Motor neuron (in vitro differentiated cells): ENCODE measurements around the gene MTA1. TPM values are rescaled to one million over a fixed set of nuclear protein-coding genes. Genes with fewer than 3 reads are reported as not detected.
A peak's percentile ranks its signal among the peaks of the same experiment; 100 is the strongest.

Experiments used
- ATAC-seq, 8 experiments: fragments of 200-7000 bp; cut with Tn5 transposase; replicated peaks in 6 of 8; 2 replicates each; pipeline ENCODE4 v1.8.0; 2021; ENCODE audit warnings: mild to moderate bottlenecking in 8 of 8, moderate library complexity in 8 of 8
- H3K27ac ChIP-seq, 2 donors: fragments of 250-450 bp; sonication (Bioruptor Pico); 2 replicates each; pipeline ENCODE4 v1.9.0; 2021; ENCODE audit warnings: antibody characterized with exemption in 2 of 2, mild to moderate bottlenecking in 2 of 2, moderate library complexity in 1 of 2
- H3K4me1 ChIP-seq, 2 donors: fragments of 250-450 bp; sonication (Bioruptor Pico); replicated peaks in 1 of 2; 2 replicates each; pipeline ENCODE4 v1.6.1; 2021; ENCODE audit warnings: antibody characterized with exemption in 2 of 2, mild to moderate bottlenecking in 2 of 2, moderate library complexity in 1 of 2
- H3K4me3 ChIP-seq, 5 donors: fragments of 250-450 bp; sonication (Bioruptor Pico); 2 replicates each; pipeline ENCODE4 v1.9.0; 2021; ENCODE audit warnings: antibody characterized with exemption in 5 of 5, mild to moderate bottlenecking in 5 of 5, moderate library complexity in 4 of 5
- WGBS, 10 experiments: fragments of 450-650 bp; shearing (Covaris generic); methylation state at CpG; one replicate each; pipeline ENCODE4 v1.0.0; 2022; 5-methylcytosine and 5-hydroxymethylcytosine counted together
- in situ Hi-C, 9 experiments: fragments of 400-800 bp; cut with MboI; loops; one replicate each; pipeline ENCODE4 v1.15.0; 2021; ENCODE audit warnings: low sequenced_read_pairs in 9 of 9, low pct_unique_long_range_greater_than_20kb in 2 of 9; ENCODE audit not compliant: unreplicated experiment in 9 of 9
- total RNA-seq, 8 experiments: library from RNA; unstranded; fragments of 300-600 nt; gene quantifications; 2 replicates each; pipeline versions ENCODE4 v1.2.3 to v1.2.4, GENCODE V29; 2022

The MTA1 gene
- total RNA-seq, 8 experiments from 2014 or later = 27.1 to 101 (median 52.4) TPM

GRCh38 chr14:105473033-105473676, 53.5 kb downstream of the MTA1 start:
- H3K4me3 ChIP-seq = peak overlapping the region in 4 of 5 donors; percentile 54 to 98 (median 70)
- 40% methylated on average over 1 of the region's 7 CpGs; no CpG with 5 or more reads in 9 of the 10 experiments for WGBS, 10 experiments
- peak in 1 of 8 experiments; percentile 0 for ATAC-seq
- in situ Hi-C loops = no loop called here
- peak overlapping the region in 1 of 2 donors; percentile 92 for H3K27ac ChIP-seq
- peaks cover 49 to 57% of the 10 kb centered on the region in 2 donors for H3K4me1 ChIP-seq

GRCh38 chr14:105473677-105474482, 54.3 kb downstream of the MTA1 start:
- in situ Hi-C loops = no loop called here
- H3K27ac ChIP-seq = peak overlapping the region; percentile 70 to 92
- peak; percentile 54 to 81 (median 72) for ATAC-seq
- peaks cover 49 to 62% of the 10 kb centered on the region in 2 donors for H3K4me1 ChIP-seq
- peak overlapping the region; percentile 54 to 98 (median 72) for H3K4me3 ChIP-seq
- WGBS, 10 experiments = 0% methylated on average over 1 to 4 of the region's 60 CpGs; no CpG with 5 or more reads in 8 of the 10 experiments

DNA sequence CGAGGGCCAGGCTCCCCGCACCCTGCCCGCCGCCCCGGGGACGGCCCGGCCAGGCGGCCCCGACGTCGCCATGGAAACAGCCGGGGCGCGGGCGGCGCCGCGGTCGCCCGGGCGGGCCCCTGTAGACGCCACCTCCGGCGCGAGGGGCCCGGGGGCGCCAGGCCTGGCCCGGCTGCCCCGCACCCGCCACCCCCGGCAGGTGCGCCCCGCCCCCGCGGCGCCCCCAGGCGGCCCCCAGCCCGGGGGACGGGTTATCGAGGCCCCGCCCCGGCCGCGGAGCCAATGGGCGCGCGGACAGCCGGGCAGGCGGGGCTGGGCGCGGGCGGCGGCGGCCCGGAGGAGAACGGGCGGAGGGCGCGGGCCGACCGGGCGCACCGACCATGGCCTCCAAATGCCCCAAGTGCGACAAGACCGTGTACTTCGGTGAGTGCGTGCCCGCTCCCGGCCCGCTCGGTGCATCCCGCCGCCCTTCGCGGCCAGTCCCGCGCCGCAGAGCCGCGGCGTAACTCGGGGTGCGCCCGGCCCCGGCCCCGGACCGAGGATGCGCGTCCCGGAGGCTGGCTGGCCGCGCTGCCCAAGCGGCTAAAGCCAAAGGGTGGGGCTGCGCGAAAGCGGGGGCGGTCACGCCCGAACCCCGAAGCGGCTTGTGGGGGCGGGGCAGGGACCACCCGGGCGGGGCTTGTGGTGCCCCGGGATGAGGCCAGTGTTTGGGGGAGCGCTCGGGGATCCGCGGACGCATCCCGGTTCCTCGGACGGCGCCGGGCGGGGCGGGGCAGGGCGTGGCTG, 55.0 kb downstream of the MTA1 start, which contains the start of gene CRIP2:
CRIP2 (plus strand) TSS at position 339 of the 786 bp plus-strand sequence; CDS start at position 381, 42 bp downstream.
- Histone ChIP-seq H3K4me3 (peak within 1 kb of the TSS; percentile 54 to 98 (median 72)), H3K27ac (peak within 1 kb of the TSS; percentile 70 to 92), H3K4me1 (peaks cover 49 to 62% of the 10 kb centered on the region in 2 donors)
- in situ Hi-C loops = no loop called here
- no CpG with 5 or more reads among the region's 118 CpGs for WGBS, 10 experiments
- ATAC-seq = peak; percentile 9 to 63 (median 44)

DNA sequence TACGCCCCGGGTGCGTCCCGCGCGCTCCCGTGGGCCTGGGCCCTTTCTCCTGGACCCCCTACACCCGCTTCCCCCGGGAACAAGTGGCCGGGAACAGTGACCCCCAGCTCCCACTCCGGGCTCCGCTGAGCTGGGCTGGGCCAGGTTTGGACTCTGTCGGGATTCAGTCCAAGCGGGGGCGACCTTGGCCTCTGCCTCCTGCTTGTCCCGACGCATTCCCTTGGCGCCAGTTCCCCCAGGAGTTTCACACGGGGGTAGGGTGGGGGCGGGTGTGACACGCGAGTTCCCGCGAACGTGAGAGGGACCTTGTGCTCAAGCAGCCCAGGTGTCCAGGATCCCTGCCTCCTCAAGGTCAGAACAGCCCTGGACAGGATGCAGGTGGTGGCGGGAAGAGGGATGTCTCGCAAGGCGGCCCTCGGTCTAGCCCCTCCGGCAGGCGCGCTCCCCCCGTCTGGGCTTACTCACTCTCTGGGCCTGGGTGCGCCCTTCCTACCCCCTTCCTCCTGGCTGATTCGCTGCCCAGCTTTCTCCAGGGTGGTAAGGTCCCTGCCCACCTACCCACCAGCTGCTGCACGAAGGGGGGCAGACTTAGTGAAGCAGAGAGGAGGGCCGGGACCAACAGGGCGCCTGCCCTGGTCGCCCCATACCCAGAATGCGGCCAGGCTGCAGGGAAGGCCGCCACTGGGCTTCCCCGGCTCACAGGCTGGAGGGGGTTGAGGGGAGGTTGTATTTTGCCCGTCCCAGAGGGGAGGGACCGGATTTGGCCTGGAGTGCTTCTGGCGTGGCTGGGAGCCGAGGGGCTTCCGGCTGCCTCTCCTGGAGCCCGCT, 55.9 kb downstream of the MTA1 start:
- in situ Hi-C loops = no loop called here
- 0 to 6% (median 3%) methylated on average over 2 to 8 of the region's 48 CpGs; no CpG with 5 or more reads in 7 of the 10 experiments for WGBS, 10 experiments
- ATAC-seq = peak in 2 of 8 experiments; percentile 0 to 2
- Histone ChIP-seq H3K4me3 (peak overlapping the region; percentile 54 to 98 (median 72)), H3K27ac (peak overlapping the region in 1 of 2 donors; percentile 92), H3K4me1 (peaks cover 49 to 61% of the 10 kb centered on the region in 2 donors)

DNA sequence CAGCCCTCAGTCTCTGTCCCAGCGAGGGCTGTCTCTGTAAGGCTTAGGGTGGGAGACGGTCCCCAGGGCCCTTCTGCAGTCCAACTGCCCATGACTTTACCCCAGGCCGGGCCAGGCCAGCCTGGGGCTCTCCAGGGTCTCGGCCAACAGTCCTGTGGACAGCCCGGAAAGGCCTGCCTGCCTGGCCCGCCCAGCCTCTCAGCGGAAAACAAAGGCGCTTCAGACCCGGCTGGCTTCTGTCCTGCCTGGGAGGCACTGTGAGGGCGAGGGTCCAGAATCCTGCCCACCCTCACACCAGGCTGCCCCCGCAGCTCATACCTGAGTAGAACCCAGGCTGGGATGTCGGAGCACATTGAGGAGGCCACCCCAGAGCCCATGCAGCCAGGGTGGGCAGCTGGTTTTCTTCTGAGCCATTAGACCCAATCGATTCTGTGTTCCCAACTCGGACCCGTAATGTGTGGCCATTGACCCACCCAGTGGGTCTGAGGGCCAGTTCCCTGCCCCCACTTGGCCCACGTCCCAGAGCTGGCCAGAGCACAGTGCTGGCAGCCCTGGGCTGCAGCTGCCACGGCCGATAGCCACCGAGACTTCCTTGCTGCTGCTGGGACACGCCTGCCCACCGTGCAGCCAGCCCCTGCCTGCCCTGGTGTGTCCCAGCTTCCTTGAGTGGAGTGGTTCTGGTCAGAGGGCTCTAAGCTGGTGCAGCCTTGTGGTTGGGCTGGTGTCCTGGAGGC, 56.6 kb downstream of the MTA1 start:
- 26 to 59% methylated on average over 5 of the region's 21 CpGs; no CpG with 5 or more reads in 8 of the 10 experiments for WGBS, 10 experiments
- peak in 3 of 8 experiments; percentile 0 to 1 (median 0) for ATAC-seq
- Histone ChIP-seq H3K4me1 (peaks cover 48 to 61% of the 10 kb centered on the region in 2 donors), H3K4me3 (peak overlapping the region; percentile 54 to 98 (median 72)), H3K27ac (peak overlapping the region in 1 of 2 donors; percentile 4)
- in situ Hi-C loops = no loop called here

DNA sequence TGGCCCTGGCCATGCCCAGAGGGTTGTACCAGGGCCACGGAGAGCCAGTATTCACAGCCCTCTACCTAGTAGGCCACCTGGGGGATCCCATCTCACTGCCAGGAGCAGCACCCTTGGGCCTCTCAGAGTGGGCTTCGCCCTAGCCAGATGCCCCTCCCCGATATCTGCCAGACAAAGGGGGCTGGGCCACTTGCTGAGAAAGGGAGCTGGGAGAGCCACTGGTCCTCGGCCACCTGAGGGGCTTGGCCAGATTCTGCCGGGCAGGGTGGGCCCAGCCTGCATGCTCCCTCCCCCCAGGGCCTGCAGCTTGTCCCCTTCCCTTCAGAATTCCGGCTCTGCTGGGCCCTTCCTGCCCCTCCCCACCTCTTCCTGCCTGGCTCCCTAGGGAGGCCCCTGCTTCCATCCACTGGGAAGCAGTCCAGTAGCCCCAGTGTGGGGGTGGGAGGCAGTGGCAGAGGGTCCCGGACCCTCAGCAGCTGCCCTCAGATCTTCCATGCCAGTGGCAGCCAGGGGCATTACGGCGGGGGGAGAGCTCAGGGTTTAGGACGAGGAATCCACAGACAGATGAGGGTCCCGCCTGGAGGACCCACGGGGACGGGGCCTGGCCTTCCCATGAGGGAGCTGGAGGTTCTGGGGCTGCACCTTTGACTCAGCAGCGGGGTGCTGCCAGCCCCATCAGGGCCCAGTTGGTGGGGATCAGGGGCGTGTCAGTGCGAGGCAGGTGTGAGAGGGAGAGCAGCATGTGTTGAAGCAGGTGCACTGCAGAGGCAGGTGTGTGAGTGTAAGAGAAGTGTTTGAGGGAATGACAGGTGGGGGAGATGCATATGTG, 57.4 kb downstream of the MTA1 start:
- WGBS, 10 experiments = 48 to 73% (median 58%) methylated on average over 1 to 7 of the region's 16 CpGs; no CpG with 5 or more reads in 6 of the 10 experiments
- in situ Hi-C loops = no loop called here
- no peak for ATAC-seq
- peak overlapping the region in 4 of 5 donors; percentile 67 to 98 (median 73) for H3K4me3 ChIP-seq
- H3K4me1 ChIP-seq = peaks cover 48 to 60% of the 10 kb centered on the region in 2 donors
- H3K27ac ChIP-seq = no peak overlapping the region

DNA sequence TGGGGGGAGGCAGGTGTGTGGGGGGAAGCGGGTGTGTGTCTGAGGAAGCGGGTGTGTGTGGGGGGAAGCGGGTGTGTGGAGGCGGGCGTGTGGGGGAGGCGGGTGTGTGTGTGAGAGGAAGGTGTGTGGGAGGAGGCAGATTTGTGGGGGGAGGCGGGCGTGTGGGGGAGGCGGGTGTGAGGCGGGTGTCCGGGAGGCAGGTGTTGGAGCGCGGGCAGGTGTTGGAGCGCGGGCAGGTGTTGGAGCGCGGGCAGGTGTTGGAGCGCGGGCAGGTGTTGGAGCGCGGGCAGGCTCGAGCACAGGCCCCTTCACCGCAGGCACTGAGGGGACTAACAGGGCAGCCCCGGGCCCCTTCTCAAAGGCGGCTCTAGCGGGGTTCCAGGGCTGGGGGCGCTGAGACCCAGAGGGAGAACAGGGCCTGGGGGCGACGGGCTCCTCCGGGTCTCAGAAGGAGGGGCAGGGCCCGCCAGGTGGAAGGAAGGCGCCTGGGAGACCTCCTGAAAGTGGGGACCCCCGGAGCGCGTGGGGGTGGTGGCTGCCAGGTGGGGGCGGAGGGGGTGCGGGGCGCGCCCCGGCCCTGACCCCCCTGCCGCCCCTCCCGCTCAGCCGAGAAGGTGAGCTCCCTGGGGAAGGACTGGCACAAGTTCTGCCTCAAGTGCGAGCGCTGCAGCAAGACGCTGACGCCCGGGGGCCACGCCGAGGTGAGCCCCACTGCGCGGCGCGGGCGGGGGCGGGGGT, 58.2 kb downstream of the MTA1 start:
- Histone ChIP-seq H3K4me3 (no peak overlapping the region), H3K27ac (no peak overlapping the region), H3K4me1 (peaks cover 49 to 60% of the 10 kb centered on the region in 2 donors)
- in situ Hi-C loops = no loop called here
- WGBS, 10 experiments = 7% methylated on average over 8 of the region's 56 CpGs; no CpG with 5 or more reads in 9 of the 10 experiments
- no peak for ATAC-seq

GRCh38 chr14:105478398-105479251, 59.0 kb downstream of the MTA1 start:
- no peak for ATAC-seq
- WGBS, 10 experiments = no CpG with 5 or more reads among the region's 81 CpGs

DNA sequence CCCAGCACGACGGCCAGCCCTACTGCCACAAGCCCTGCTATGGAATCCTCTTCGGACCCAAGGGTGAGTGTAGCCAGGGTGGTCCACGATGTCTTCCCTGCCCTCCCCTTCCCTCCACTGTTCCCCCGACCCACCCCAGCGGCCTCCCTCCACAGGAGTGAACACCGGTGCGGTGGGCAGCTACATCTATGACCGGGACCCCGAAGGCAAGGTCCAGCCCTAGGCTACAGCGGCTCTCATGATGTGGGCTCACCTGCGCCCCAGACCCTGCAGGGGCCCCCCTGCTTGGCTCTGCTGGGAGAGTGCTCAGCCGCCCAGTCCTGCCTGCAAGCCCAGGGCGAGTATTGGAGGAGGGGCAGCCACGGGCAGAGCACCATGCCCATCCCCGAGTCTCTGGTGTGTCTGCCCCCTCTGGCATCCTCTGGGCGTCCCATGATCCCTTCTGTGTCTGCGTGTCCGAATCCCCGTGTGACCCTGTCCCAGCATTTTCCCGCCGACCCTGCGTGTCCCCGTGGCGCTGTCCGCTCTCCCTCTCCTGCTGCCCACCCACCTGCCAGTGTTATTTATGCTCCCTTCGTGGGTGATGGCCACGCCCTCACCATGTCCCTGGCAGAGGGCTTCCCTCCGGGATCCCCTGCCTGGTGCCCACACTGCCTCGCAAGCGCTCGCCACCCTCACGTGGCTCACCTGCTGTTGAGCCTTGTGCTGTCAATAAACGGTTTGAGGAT, 60.0 kb downstream of the MTA1 start:
- Histone ChIP-seq H3K4me1 (peaks cover 41 to 66% of the 10 kb centered on the region in 2 donors), H3K4me3 (no peak overlapping the region), H3K27ac (no peak overlapping the region)

More at GRCh38 chr14:105478398-105479251, 59.0 kb downstream of the MTA1 start:
- in situ Hi-C loops = no loop called here
- H3K4me1 ChIP-seq = peaks cover 43 to 60% of the 10 kb centered on the region in 2 donors
- no peak overlapping the region for H3K27ac ChIP-seq
- H3K4me3 ChIP-seq = no peak overlapping the region

More for the DNA sequence above, 60.0 kb downstream of the MTA1 start:
- 50 to 70% (median 70%) methylated on average over 2 to 6 of the region's 34 CpGs; no CpG with 5 or more reads in 7 of the 10 experiments for WGBS, 10 experiments
- in situ Hi-C loops = no loop called here
- no peak for ATAC-seq
